H1 (cell line): ENCODE measurements around the gene GZMM. TPM values are rescaled to one million over a fixed set of nuclear protein-coding genes. Genes with fewer than 3 reads are reported as not detected.

Experiments
- CTCF ChIA-PET: fragments of 300-600 bp; sonication (Branson Sonifier 250); formaldehyde crosslinking; loops from one replicate; lab custom pipeline; 2021; ENCODE audit not compliant: partially characterized antibody; lab: Charles Lee
- POLR2A ChIA-PET: fragments of 300-600 bp; sonication (Branson Sonifier 250); formaldehyde crosslinking; loops from one replicate; lab custom pipeline; 2021; ENCODE audit warnings: inconsistent platforms; ENCODE audit not compliant: partially characterized antibody; lab: Charles Lee
- DNase-seq, 2 experiments: peaks; one replicate each; pipeline versions ENCODE4 v3.0.0 to v3.0.0-alpha.2; 2010 to 2022; ENCODE audit warnings: low spot score in 2 of 2, low read depth in 1 of 2, mixed read lengths in 1 of 2
- FAIRE-seq: peaks from 2 replicates; lab custom pipeline; 2011; peaks lifted over from hg19 to GRCh38; lab: Jason Lieb, UNC
- H2AFZ ChIP-seq: 2 replicates; pipeline ENCODE4 v1.8.1; 2012; ENCODE audit warnings: low read length, inconsistent platforms
- H2AK5ac ChIP-seq: 2 replicates; pipeline ENCODE4 v1.6.1; 2013; ENCODE audit warnings: low read depth, low read length
- H2BK120ac ChIP-seq: replicated peaks from 2 replicates; pipeline ENCODE3; 2013; ENCODE audit warnings: low read depth, low read length, inconsistent platforms
- H2BK12ac ChIP-seq: 2 replicates; pipeline ENCODE4 v1.6.1; 2013; ENCODE audit warnings: low read depth, low read length
- H2BK15ac ChIP-seq: 2 replicates; pipeline ENCODE4 v1.6.1; 2013; ENCODE audit warnings: low read length
- H2BK20ac ChIP-seq: 2 replicates; pipeline ENCODE4 v1.6.1; 2013; ENCODE audit warnings: low read length
- H2BK5ac ChIP-seq: 2 replicates; pipeline ENCODE4 v1.6.1; 2013; ENCODE audit warnings: low read depth, low read length
- H3K14ac ChIP-seq: 2 replicates; pipeline ENCODE4 v1.6.1; 2013; ENCODE audit warnings: inconsistent platforms; ENCODE audit not compliant: insufficient read length
- H3K18ac ChIP-seq: 2 replicates; pipeline ENCODE4 v1.6.1; 2013; ENCODE audit warnings: low read length; ENCODE audit errors: extremely low read depth
- H3K23ac ChIP-seq: 2 replicates; pipeline ENCODE4 v1.6.1; 2013; ENCODE audit warnings: inconsistent platforms; ENCODE audit not compliant: insufficient read length
- H3K23me2 ChIP-seq: 2 replicates; pipeline ENCODE4 v1.6.1; 2013; ENCODE audit warnings: low read depth, low read length
- H3K27ac ChIP-seq: 2 replicates; pipeline ENCODE4 v1.6.1; 2011; ENCODE audit warnings: low read depth, low read length, inconsistent platforms
- H3K27me3 ChIP-seq, 4 experiments: replicated peaks in 1 of 4; 1 replicate in 1 of 4; 2 replicates in 3 of 4; pipeline versions ENCODE4 v1.6.1 to v1.8.1; 2011 to 2013; ENCODE audit warnings: low read length in 3 of 4, mild to moderate bottlenecking in 3 of 4, inconsistent platforms in 2 of 4, mixed read lengths in 2 of 4, moderate library complexity in 1 of 4; ENCODE audit not compliant: control insufficient read depth in 3 of 4, insufficient read depth in 3 of 4; ENCODE audit errors: extremely low read depth in 1 of 4
- H3K36me3 ChIP-seq, 4 experiments: 2 replicates each; pipeline versions ENCODE4 v1.6.1 to v1.8.1; 2011 to 2013; ENCODE audit warnings: mild to moderate bottlenecking in 4 of 4, low read length in 3 of 4, moderate library complexity in 2 of 4, control low read depth in 1 of 4, inconsistent platforms in 1 of 4; ENCODE audit not compliant: insufficient read depth in 4 of 4, control insufficient read depth in 2 of 4
- H3K4ac ChIP-seq: replicated peaks from 2 replicates; pipeline ENCODE3; 2013; ENCODE audit warnings: low read length, low read depth, mixed read lengths, inconsistent platforms; ENCODE audit not compliant: insufficient read length
- H3K4me1 ChIP-seq, 4 experiments: replicated peaks in 1 of 4; 1 replicate in 1 of 4; 2 replicates in 3 of 4; pipeline versions ENCODE4 v1.6.1 to v1.8.1; 2011 to 2013; ENCODE audit warnings: low read length in 3 of 4, inconsistent platforms in 2 of 4, mixed read lengths in 1 of 4; ENCODE audit not compliant: insufficient read depth in 4 of 4, control insufficient read depth in 3 of 4
- H3K4me2 ChIP-seq, 2 experiments: 2 replicates each; pipeline versions ENCODE4 v1.6.1 to v1.8.1; 2011 to 2013; ENCODE audit warnings: low read depth in 2 of 2, low read length in 2 of 2, control low read depth in 1 of 2, inconsistent platforms in 1 of 2, mild to moderate bottlenecking in 1 of 2; ENCODE audit not compliant: insufficient read depth in 1 of 2
- H3K4me3 ChIP-seq, 4 experiments: fragments of 200-600, 300-600 bp in 1 of 4; sonication (generic), shearing (Covaris generic), sonication (Bioruptor Twin) in 1 of 4; 2 replicates each; pipeline versions ENCODE4 v1.5.1 to v1.8.1; 2011 to 2016; ENCODE audit warnings: low read length in 4 of 4, low read depth in 3 of 4, control low read depth in 2 of 4, inconsistent platforms in 2 of 4, mild to moderate bottlenecking in 2 of 4, mixed read lengths in 1 of 4, moderate library complexity in 1 of 4; ENCODE audit not compliant: insufficient read depth in 2 of 4; ENCODE audit errors: extremely low read depth in 1 of 4
- H3K56ac ChIP-seq: replicated peaks from 2 replicates; pipeline ENCODE3; 2013; ENCODE audit warnings: low read depth, mild to moderate bottlenecking, mixed read lengths, low read length, inconsistent platforms; ENCODE audit not compliant: insufficient read length
- H3K79me1 ChIP-seq: 2 replicates; pipeline ENCODE4 v1.6.1; 2013; ENCODE audit warnings: low read depth, low read length, control low read depth
- H3K79me2 ChIP-seq, 2 experiments: 2 replicates each; pipeline versions ENCODE4 v1.6.1 to v1.8.1; 2012 to 2013; ENCODE audit warnings: low read length in 2 of 2, mild to moderate bottlenecking in 2 of 2, inconsistent platforms in 1 of 2; ENCODE audit not compliant: insufficient read depth in 2 of 2, control insufficient read depth in 1 of 2
- H3K9ac ChIP-seq, 4 experiments: replicated peaks in 1 of 4; 1 replicate in 1 of 4; 2 replicates in 3 of 4; pipeline versions ENCODE4 v1.6.1 to v1.8.1; 2011 to 2013; ENCODE audit warnings: low read depth in 3 of 4, low read length in 3 of 4, control low read depth in 2 of 4, mild to moderate bottlenecking in 2 of 4, moderate library complexity in 2 of 4, inconsistent platforms in 1 of 4; ENCODE audit errors: extremely low read depth in 1 of 4
- H3K9me3 ChIP-seq, 2 experiments: 2 replicates each; pipeline versions ENCODE4 v1.6.1 to v1.8.1; 2012 to 2013; ENCODE audit warnings: mild to moderate bottlenecking in 2 of 2, moderate library complexity in 2 of 2, control low read depth in 1 of 2, inconsistent platforms in 1 of 2, low read depth in 1 of 2, low read length in 1 of 2, mixed read lengths in 1 of 2; ENCODE audit not compliant: insufficient read depth in 2 of 2
- H4K20me1 ChIP-seq, 2 experiments: replicated peaks in 1 of 2; 2 replicates each; pipeline versions ENCODE3 to v1.8.1; 2011 to 2013; ENCODE audit warnings: inconsistent platforms in 2 of 2, low read length in 2 of 2, mild to moderate bottlenecking in 1 of 2; ENCODE audit not compliant: insufficient read depth in 2 of 2, control insufficient read depth in 1 of 2
- H4K5ac ChIP-seq: 2 replicates; pipeline ENCODE4 v1.6.1; 2013; ENCODE audit warnings: low read length, low read depth, mixed read lengths, inconsistent platforms; ENCODE audit not compliant: insufficient read length
- H4K8ac ChIP-seq: 2 replicates; pipeline ENCODE4 v1.8.0; 2013; ENCODE audit warnings: mild to moderate bottlenecking, moderate library complexity, low read length, inconsistent platforms; ENCODE audit not compliant: insufficient read depth; ENCODE audit errors: extremely low read depth
- H4K91ac ChIP-seq: replicated peaks from 2 replicates; pipeline ENCODE3; 2013; ENCODE audit warnings: low read length, mixed read lengths, inconsistent platforms; ENCODE audit not compliant: insufficient read length
- ATF2 ChIP-seq: IDR thresholded peaks from 2 replicates; pipeline ENCODE4 v1.6.1; 2012; ENCODE audit warnings: low read length, inconsistent platforms
- BACH1 ChIP-seq: IDR thresholded peaks from 2 replicates; pipeline ENCODE4 v1.6.1; 2012; ENCODE audit warnings: low read length, improper control_type of control experiment
- BCL11A ChIP-seq, 2 experiments: IDR thresholded peaks; one replicate each; pipeline ENCODE4 v1.6.1; 2011; ENCODE audit warnings: low read depth in 2 of 2, low read length in 2 of 2, mild to moderate bottlenecking in 2 of 2
- CHD2 ChIP-seq: IDR thresholded peaks from 2 replicates; pipeline ENCODE4 v1.6.1; 2012; ENCODE audit warnings: low read length, improper control_type of control experiment
- E2F6 ChIP-seq: IDR thresholded peaks from 2 replicates; pipeline ENCODE4 v1.6.1; 2012; ENCODE audit warnings: inconsistent platforms
- FOSL1 ChIP-seq: IDR thresholded peaks from 2 replicates; pipeline ENCODE4 v1.6.1; 2011; ENCODE audit warnings: mild to moderate bottlenecking, low read depth, low read length, moderate library complexity; ENCODE audit not compliant: insufficient read depth
- KDM1A ChIP-seq: fragments of 200-600, 300-600 bp; sonication (generic); IDR thresholded peaks from 2 replicates; pipeline ENCODE4 v1.7.1; 2016; ENCODE audit warnings: mild to moderate bottlenecking, low read length, borderline replicate concordance
- KDM4A ChIP-seq: IDR thresholded peaks from one replicate; pipeline ENCODE4 v1.7.1; 2012; ENCODE audit warnings: low read depth, mild to moderate bottlenecking, moderate library complexity, low read length, inconsistent platforms; ENCODE audit not compliant: severe bottlenecking
- MAX ChIP-seq: IDR thresholded peaks from 2 replicates; pipeline ENCODE4 v1.6.1; 2012; ENCODE audit warnings: inconsistent platforms
- POLR2A ChIP-seq, 2 experiments: IDR thresholded peaks; 1 replicate in 1 of 2; 2 replicates in 1 of 2; pipeline ENCODE4 v1.6.1; 2011; ENCODE audit warnings: low read depth in 2 of 2, low read length in 2 of 2, mild to moderate bottlenecking in 2 of 2; ENCODE audit errors: control extremely low read depth in 1 of 2
- TAF1 ChIP-seq: IDR thresholded peaks from 2 replicates; pipeline ENCODE4 v1.6.1; 2011; ENCODE audit warnings: mild to moderate bottlenecking, low read depth, low read length
- TCF12 ChIP-seq: IDR thresholded peaks from 2 replicates; pipeline ENCODE4 v1.6.1; 2011; ENCODE audit warnings: low read depth, mild to moderate bottlenecking, low read length
- WGBS, 2 experiments: shearing (Covaris generic) in 1 of 2; methylation state at CpG; one replicate each; pipeline versions ENCODE4 v1.1.6 to v1.1.7; 2013 to 2015; ENCODE audit warnings: low lambda C conversion rate in 2 of 2, mixed read lengths in 2 of 2, inconsistent platforms in 1 of 2, low coverage in 1 of 2, missing lambda C conversion rate in 1 of 2; ENCODE audit not compliant: insufficient replicate concordance in 2 of 2, insufficient coverage in 1 of 2, insufficient read length in 1 of 2; ENCODE audit errors: extremely low coverage in 1 of 2, missing lambda C conversion rate in 1 of 2; 5-methylcytosine and 5-hydroxymethylcytosine counted together
- polyA plus RNA-seq, 7 experiments: library from polyadenylated mRNA; depleted of rRNA in 3 of 7; stranded (reverse) in 5 of 7; unstranded in 2 of 7; fragments of >200 nt in 5 of 7; fragments of 200-250 nt in 2 of 7; gene quantifications; 1 replicate in 5 of 7; 2 replicates in 1 of 7; 4 replicates in 1 of 7; pipeline versions ENCODE4 v1.2.1 to v1.2.3, GENCODE V29; 2011 to 2013; ENCODE audit warnings: missing spikeins in 2 of 7, mixed read lengths in 2 of 7
- total RNA-seq: library from RNA; stranded (reverse); fragmentation: NEBNext Ultra II Directional; extraction: Animal tissue kit (Norgen Biotek cat#: 25700); gene quantifications from 2 replicates; pipeline ENCODE4 v1.2.1, GENCODE V29; 2021

The GZMM gene
- total and polyA plus RNA-seq, 2 of the 8 experiments (the other 6 are each of a cell fraction or from before 2014, with no cell fraction given): 0.09 to 0.32 TPM

GRCh38 chr19:590750-591098 lies 46.9 kb downstream of the GZMM start:
- POLR2A ChIA-PET: interaction anchor here (1.2 kb wide), 2 partner anchors 13 to 18 kb away, joined by 3 to 4 read pairs; no protein-coding TSS in a partner anchor
- H2AK5ac ChIP-seq: no peak overlapping the region
- peaks cover 2% of the 10 kb centered on the region; the same call in 1 of the 2 replicates for H3K23me2 ChIP-seq
- no peak for DNase-seq
- H2BK12ac ChIP-seq: no peak overlapping the region
- no peak overlapping the region for H4K8ac ChIP-seq
- no peak for TF ChIP-seq TCF12
- no peak for TF ChIP-seq ATF2
- TF ChIP-seq E2F6: no peak
- TF ChIP-seq KDM4A: no peak
- no peak for TF ChIP-seq POLR2A (IDR thresholded peaks at IDR 0.05; ENCODE audit: control extremely low read depth in 1 of 2, low read depth in 2 of 2, low read length in 2 of 2)
- TF ChIP-seq BACH1: no peak
- TF ChIP-seq BCL11A (IDR thresholded peaks at IDR 0.05; ENCODE audit: low read depth in 2 of 2, low read length in 2 of 2): no peak
- TF ChIP-seq MAX: no peak
- no peak for TF ChIP-seq FOSL1
- TF ChIP-seq TAF1: no peak
- TF ChIP-seq CHD2: no peak
- TF ChIP-seq KDM1A: no peak
- no peaks in the 10 kb centered on the region for H3K9me3 ChIP-seq
- peaks cover 23 to 39% (median 31%) of the 10 kb centered on the region in 4 experiments for H3K27me3 ChIP-seq
- no peak overlapping the region for H3K9ac ChIP-seq
- H3K4ac ChIP-seq: no peak overlapping the region
- no peak overlapping the region for H2BK15ac ChIP-seq
- H3K18ac ChIP-seq: no peak overlapping the region
- no peak overlapping the region for H3K56ac ChIP-seq
- no peak overlapping the region for H2BK120ac ChIP-seq
- peaks cover 0 to 4% (median 0%) of the 10 kb centered on the region in 4 experiments; a peak in 1 of 8 replicates for H3K36me3 ChIP-seq
- H3K23ac ChIP-seq: no peak overlapping the region
- H3K4me3 ChIP-seq: peak overlapping the region in 1 of 4 experiments; percentile 53; a peak in 3 of 8 replicates
- H4K91ac ChIP-seq: no peak overlapping the region
- H3K79me2 ChIP-seq: no peaks in the 10 kb centered on the region
- H2BK5ac ChIP-seq: no peak overlapping the region
- H4K20me1 ChIP-seq: peaks cover 4 to 13% of the 10 kb centered on the region in 2 experiments
- 41% methylated on average over 13 of the region's 41 CpGs; no CpG with 5 or more reads in 1 of the 2 experiments for WGBS, 2 experiments
- H4K5ac ChIP-seq: no peak overlapping the region
- peaks cover 0 to 6% (median 1%) of the 10 kb centered on the region in 4 experiments; a peak in 3 of 7 replicates for H3K4me1 ChIP-seq
- H2BK20ac ChIP-seq: no peak overlapping the region
- CTCF ChIA-PET: no interaction called here
- no peak overlapping the region for H2AFZ ChIP-seq
- no peak overlapping the region for H3K14ac ChIP-seq
- FAIRE-seq: no peak
- H3K79me1 ChIP-seq: no peaks in the 10 kb centered on the region
- H3K4me2 ChIP-seq: peak overlapping the region; percentile 33 to 64; a peak in 3 of 4 replicates
- H3K27ac ChIP-seq: no peak overlapping the region
